NCI-H82 treated with DMSO at 0.1 percent for 48 hours (cell line): ENCODE results near the gene AOX1.
"Not testable (repeated sequence)": the region's sequence is repeated elsewhere in the genome, so short reads cannot be mapped to it uniquely, and the experiment has no call there.

Experiments used
- DNase-seq: peaks from one replicate; lab custom pipeline; 2025; ENCODE audit not compliant: unreplicated experiment; lab: John Stamatoyannopoulos, UW

The AOX1 gene

DNA sequence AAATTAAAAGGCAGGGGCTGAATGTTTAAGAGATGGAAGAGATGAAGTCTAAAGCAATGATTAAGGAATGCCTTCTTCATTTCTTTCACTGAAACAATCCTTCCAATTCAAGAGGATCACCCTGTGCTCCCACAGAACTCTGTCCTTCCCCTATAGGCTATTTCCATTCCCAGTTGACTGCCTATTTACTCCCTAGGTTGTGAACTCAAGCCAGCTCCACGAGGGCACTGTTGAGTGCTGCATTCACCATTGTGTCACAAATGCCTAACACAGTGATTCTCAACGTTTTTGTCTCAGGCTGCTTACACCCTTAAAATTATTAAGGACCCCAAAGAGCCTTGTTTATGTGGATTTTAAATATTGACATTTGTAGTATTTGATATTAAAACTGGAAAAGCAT lies 112.4 kb downstream of the AOX1 start:
- no peak for DNase-seq

DNA sequence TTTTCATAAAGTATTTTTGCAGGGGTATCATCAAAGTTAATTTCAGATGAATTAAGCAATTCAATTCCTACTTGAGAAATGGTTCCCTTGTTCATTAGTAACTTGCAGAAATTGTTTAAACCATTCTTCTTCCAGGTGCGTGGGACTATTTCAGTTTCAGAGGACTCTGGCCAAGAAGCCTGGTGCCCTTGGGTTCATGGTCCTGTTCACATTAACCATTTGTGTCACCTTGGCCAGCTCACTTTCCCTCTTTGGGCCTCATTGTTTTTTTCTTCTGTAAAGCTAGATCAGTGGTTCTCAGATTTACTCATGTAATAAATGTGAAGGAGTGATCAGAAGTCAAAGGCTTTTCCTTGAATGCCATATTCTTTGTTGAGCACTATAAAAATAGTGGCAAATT lies 113.5 kb downstream of the AOX1 start:
- no peak for DNase-seq

DNA sequence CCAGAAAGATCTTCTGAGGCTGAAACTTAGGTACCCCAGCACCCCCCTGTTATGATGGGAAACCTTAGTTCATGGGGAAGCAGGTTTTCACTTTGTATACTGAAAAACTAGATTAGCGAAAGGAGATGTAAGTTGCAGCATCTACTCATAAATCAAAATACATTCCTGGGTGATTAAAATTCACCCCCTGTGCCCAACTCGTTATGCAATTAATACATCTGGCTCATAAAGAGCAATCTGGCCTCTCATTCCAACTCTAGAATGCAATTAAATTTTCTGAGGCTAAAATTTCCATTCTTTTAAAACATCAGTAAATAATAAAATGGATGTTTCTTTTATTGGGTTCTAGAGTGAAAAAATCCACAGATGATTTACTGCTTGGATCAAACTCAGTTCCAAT lies 115.0 kb downstream of the AOX1 start:
- no peak for DNase-seq

DNA sequence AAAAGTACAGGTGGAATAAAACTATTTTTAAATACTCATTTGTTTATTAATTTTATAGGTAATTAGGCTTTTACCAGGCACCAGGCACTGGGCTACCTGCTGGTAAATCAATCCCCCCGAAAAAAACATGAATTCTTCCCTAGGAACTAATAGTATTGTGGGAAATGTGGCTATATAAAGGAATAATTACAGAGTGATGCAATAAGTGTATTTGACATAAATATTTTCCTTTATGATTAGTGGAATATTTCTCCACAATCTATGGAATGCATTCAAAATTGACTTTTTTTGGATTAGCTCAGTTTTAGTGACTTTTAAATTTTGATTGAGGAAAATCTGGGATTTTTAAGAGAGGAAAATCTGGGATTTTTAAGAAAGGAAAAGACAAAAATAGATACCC lies 116.2 kb downstream of the AOX1 start:
- DNase-seq, result no peak

DNA sequence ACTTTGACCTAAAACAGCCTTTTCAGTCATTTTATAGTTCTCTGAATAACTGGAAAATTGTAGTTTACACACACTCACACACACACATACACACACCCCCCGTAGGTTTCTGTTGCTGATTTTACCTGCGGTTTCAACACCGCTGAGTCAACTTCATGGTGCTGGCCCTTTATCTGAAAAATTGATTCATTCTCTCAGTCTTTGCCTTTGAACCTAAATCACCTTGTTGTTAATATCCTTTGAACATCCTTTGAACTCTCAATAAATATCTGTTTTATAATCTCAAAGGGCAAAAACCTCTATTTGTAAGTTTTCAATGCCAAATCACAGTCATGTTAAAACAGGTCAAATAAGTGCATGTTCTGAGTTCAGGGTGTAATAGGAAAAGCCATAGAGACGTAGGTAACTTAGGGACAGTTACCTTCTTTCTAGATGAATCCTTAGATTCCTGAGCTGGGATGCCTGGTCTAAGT lies 116.9 kb downstream of the AOX1 start:
- DNase-seq, result no peak

DNA sequence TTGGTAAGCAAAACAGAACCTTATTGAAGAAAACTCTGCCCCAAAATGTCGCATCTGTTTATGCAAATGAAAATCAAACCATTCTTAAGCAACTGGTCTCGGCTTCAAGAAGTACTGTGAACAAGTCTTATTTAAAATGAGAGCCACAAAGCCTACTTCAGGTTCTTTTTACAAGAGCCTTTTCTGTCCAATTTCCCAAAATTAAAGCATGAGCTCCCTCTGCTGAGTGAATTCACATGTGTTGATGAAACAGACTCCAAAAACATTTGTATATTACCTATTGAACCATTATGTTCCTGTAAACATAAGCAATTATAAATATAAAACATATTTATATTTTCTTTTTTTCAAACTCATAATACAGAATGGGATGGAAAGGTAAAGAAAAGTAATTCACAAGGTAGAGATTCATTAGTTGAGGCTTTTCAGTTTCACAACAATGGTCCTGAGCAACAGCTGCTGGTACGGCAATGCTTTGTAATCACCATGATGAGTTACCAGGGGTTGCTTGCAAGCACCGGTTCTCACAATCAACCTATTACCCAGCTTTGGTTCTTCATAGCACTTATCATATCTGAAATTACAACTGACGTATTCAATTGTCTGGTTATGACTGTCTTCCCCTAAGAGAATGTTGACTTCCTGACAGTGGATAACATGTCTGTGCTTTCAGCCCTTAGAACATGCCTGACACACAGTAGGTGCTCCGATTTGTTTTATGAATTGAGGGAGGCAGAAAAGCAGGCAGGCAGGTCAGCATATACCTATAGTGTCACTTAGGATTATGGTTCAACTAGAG lies 117.5 kb downstream of the AOX1 start:
- peak; percentile 50 for DNase-seq

DNA sequence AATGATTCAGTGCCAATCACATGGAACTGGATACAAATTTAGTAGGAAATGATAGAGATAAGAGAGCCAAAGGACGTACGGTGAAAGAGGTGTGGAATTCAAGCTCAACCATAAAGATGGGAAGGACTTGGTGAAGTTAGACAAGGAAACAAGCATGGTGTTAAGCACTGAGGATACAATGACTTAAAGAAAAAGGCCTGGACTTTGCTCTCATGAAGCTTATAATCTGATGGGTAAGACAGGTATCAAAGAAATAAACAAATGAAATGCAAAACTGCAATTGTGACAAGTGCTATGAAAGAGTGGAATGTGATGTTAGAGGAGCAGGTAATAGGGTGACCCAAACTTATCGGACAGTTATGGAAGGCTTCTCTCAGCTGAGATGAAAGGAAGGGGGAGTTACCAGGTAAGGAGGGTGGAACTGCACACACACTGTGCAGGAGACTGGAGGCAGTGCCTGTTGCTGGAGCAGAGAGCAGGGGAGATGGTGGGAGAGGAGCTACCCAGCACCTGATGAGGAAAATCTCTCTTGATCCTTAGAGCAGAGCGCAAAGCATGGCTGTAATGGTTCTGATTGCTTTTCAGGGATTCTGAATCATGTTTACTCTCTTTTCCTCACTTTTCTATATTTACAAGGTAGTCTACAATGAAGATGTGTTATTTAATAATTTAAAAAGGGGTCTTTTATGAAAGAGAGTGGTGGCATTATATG lies 118.3 kb downstream of the AOX1 start:
- no peak for DNase-seq

DNA sequence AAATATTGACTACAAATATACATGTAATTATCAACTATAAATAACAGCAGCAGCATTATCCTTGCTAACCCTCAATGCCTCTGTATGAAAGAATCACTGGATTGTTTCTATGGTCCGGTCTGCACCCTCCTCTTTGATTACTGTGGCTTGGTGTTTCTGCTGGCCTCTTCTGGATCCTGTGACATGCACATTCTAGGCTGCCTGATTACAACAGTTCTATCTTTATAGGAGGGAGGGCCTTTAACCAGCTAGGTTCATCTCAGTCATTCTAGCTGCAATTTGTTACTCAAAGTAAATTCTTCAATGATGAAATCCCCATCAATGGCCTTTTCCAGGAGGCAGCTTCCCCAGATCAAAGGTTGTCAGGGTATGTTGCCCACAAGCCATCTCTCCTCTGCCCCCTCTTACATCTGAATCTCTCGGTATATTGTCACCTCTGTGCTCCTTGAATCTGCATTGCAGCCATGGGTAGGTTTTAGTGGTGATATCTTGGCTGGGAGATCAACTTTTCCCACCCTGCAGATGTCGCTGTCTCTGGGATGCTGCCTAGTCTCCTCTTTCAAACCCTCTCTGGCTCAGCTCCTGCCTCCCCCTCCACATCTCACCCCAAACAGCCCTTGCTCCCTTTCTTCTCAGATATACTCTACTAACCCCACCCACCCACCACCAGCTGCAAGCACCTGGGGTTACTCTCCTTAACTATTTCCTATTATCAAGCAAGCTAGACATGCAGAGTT lies 119.7 kb downstream of the AOX1 start:
- DNase-seq, result no peak

DNA sequence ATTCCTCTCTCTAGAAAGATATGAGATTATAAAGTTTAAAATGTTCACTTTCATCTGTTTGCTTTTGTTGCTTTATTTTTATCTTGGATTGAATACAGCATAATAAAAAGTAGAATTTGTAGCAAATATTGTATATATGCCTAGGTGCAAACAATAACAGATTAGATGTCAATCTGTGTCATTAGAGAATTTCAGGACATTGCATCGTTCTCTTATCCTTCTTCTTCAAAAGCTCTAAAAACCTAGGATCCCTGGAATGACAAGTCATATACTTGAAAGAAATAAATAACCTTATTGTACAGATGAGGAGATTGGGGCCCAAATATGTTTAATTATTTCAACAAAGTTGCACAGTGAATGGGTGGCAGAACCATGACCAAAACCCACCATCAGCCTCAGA lies 123.1 kb downstream of the AOX1 start:
- DNase-seq, result no peak

DNA sequence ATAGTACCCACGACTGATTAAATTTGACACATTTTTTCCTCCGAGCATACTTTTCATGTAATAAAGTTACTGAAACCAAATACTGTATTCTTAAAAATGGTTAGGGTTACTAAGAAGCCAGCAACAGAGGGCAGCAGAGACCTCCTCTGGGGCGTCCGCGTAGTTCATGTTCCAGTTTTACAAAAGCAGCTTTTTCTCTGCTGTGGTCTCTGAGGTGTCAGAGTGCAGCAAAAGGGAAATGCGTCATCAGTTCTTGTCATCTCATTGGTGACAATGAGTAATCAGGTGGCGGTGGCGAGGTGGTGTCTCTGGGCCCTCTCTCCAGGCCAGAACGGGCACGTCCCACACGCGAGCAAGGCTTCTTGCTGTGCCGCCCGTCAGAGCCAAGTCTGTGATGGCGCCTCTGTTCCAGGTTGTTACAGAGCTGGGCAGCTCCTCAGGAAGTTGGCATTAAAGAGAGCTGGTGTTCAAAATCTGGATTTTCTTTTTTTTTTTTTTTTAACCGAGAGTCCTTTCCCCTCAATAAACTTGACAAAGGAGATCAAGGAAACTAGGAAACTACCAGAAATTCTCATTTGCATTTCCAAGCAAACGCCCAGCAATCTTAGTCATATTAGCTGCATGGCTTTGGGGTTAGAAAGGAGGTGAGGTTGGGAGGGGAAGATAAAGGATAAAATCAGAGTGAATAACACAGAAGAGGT lies 127.3 kb downstream of the AOX1 start:
- DNase-seq, result peak; percentile 43

DNA sequence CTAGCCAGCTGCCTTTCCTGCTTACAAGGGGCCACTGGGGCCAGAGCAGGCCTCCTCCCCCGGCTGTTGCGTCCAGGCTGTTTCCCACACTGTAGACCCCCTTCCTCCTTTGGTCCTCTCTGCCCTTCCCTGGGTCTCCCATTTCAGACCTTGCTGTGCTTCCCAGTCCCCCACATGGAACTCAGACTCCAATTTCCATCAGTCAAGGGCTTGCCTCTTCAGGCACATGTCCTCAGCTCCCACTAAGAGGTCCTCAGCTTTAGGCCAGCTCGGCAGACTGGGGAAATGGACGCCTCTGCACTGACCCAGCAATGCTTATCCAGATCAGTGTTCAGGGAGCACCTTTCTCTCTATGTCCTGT lies 127.9 kb downstream of the AOX1 start:
- no peak for DNase-seq

DNA sequence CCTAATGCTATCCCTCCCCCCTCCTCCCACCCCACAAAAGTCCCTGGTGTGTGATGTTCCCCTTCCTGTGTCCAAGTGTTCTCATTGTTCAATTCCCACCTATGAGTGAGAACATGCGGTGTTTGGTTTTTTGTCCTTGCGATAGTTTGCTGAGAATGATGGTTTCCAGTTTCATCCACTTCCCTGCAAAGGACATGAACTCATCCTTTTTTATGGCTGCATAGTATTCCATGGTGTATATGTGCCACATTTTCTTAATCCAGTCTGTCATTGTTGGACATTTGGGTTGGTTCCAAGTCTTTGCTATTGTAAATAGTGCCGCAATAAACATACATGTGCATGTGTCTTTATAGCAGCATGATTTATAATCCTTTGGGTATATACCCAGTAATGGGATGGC lies 129.2 kb downstream of the AOX1 start:
- DNase-seq, result not testable (repeated sequence)

DNA sequence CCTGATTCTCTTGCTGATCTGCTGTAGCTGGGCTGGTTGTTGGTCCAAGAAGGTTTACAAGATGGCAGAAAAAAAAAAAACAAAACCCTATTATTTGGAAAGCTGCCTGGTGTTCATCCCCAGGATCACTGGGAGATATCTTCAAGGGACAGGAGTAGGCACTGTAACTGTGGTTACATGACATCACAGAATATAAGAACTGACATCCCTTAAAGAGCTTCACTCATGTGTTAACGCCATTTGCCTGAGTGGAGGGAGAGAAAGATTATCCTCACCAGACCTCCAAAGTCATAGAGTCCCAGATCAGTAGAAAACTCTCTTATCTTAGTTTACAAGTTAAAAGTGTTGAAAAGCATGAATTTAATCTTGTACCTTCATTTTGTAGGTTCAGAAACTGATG lies 130.6 kb downstream of the AOX1 start:
- DNase-seq, result no peak
